ENCODE measurements around the gene FOXR1. TPM values are rescaled to one million over a fixed set of nuclear protein-coding genes. Genes with fewer than 3 reads are reported as not detected.

The FOXR1 gene
- total RNA-seq, 1 experiment from 2014 or later, result not detected

DNA sequence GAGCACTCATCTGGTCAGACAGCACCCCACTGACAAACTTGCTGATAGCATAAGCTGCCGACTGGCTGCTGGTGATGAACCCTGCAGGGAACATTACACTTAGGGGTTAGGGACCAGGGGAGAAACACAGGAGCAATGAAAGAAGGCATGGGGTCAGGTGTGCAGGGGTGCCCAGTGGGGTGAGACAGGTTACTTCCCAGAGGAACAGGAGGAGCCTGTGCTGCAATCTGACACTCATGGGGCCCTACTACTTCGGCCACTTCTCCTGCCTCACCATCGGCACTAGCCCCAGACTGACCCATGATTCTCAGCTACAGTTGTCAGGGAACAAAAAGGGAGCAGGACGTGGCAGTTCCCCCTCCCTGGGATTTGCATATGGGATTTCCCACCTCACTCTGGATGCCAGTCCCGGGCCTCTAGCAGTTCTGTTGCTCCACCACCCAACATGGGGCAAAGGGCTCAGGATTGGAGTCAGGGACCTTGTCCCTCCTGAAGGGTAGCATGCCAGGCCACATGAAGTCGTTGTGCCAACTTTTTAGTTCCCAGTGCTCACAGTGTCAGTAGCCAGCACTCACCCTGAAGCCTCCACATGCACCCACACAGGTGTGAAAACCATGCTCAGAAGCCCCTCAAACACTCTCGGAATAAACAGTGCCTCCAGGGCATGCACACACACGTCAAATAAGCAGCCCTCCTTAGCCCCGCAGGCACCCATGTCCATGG lies 56.9 kb downstream of the FOXR1 start (continued):
- TF ChIP-seq, protein P1, sequence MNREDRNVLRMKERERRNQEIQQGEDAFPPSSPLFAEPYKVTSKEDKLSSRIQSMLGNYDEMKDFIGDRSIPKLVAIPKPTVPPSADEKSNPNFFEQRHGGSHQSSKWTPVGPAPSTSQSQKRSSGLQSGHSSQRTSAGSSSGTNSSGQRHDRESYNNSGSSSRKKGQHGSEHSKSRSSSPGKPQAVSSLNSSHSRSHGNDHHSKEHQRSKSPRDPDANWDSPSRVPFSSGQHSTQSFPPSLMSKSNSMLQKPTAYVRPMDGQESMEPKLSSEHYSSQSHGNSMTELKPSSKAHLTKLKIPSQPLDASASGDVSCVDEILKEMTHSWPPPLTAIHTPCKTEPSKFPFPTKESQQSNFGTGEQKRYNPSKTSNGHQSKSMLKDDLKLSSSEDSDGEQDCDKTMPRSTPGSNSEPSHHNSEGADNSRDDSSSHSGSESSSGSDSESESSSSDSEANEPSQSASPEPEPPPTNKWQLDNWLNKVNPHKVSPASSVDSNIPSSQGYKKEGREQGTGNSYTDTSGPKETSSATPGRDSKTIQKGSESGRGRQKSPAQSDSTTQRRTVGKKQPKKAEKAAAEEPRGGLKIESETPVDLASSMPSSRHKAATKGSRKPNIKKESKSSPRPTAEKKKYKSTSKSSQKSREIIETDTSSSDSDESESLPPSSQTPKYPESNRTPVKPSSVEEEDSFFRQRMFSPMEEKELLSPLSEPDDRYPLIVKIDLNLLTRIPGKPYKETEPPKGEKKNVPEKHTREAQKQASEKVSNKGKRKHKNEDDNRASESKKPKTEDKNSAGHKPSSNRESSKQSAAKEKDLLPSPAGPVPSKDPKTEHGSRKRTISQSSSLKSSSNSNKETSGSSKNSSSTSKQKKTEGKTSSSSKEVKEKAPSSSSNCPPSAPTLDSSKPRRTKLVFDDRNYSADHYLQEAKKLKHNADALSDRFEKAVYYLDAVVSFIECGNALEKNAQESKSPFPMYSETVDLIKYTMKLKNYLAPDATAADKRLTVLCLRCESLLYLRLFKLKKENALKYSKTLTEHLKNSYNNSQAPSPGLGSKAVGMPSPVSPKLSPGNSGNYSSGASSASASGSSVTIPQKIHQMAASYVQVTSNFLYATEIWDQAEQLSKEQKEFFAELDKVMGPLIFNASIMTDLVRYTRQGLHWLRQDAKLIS (CRISPR knock-in tag; IDR thresholded peaks at IDR 0.05; ENCODE audit: borderline replicate concordance), result no peak
- TF ChIP-seq KAT7 (CRISPR knock-in tag; IDR thresholded peaks at IDR 0.05; ENCODE audit: borderline replicate concordance) (no peak), ETV6 (CRISPR knock-in tag; IDR thresholded peaks at IDR 0.05) (no peak)
- TF ChIP-seq, protein P2, sequence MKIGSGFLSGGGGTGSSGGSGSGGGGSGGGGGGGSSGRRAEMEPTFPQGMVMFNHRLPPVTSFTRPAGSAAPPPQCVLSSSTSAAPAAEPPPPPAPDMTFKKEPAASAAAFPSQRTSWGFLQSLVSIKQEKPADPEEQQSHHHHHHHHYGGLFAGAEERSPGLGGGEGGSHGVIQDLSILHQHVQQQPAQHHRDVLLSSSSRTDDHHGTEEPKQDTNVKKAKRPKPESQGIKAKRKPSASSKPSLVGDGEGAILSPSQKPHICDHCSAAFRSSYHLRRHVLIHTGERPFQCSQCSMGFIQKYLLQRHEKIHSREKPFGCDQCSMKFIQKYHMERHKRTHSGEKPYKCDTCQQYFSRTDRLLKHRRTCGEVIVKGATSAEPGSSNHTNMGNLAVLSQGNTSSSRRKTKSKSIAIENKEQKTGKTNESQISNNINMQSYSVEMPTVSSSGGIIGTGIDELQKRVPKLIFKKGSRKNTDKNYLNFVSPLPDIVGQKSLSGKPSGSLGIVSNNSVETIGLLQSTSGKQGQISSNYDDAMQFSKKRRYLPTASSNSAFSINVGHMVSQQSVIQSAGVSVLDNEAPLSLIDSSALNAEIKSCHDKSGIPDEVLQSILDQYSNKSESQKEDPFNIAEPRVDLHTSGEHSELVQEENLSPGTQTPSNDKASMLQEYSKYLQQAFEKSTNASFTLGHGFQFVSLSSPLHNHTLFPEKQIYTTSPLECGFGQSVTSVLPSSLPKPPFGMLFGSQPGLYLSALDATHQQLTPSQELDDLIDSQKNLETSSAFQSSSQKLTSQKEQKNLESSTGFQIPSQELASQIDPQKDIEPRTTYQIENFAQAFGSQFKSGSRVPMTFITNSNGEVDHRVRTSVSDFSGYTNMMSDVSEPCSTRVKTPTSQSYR (CRISPR knock-in tag; IDR thresholded peaks at IDR 0.05), result no peak
- TF ChIP-seq, protein P3, sequence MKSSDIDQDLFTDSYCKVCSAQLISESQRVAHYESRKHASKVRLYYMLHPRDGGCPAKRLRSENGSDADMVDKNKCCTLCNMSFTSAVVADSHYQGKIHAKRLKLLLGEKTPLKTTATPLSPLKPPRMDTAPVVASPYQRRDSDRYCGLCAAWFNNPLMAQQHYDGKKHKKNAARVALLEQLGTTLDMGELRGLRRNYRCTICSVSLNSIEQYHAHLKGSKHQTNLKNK (CRISPR knock-in tag; IDR thresholded peaks at IDR 0.05), result no peak
- TF ChIP-seq, protein P4, sequence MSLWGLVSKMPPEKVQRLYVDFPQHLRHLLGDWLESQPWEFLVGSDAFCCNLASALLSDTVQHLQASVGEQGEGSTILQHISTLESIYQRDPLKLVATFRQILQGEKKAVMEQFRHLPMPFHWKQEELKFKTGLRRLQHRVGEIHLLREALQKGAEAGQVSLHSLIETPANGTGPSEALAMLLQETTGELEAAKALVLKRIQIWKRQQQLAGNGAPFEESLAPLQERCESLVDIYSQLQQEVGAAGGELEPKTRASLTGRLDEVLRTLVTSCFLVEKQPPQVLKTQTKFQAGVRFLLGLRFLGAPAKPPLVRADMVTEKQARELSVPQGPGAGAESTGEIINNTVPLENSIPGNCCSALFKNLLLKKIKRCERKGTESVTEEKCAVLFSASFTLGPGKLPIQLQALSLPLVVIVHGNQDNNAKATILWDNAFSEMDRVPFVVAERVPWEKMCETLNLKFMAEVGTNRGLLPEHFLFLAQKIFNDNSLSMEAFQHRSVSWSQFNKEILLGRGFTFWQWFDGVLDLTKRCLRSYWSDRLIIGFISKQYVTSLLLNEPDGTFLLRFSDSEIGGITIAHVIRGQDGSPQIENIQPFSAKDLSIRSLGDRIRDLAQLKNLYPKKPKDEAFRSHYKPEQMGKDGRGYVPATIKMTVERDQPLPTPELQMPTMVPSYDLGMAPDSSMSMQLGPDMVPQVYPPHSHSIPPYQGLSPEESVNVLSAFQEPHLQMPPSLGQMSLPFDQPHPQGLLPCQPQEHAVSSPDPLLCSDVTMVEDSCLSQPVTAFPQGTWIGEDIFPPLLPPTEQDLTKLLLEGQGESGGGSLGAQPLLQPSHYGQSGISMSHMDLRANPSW (CRISPR knock-in tag; conservative IDR thresholded peaks at IDR 0.05; ENCODE audit: low read depth), result no peak

DNA sequence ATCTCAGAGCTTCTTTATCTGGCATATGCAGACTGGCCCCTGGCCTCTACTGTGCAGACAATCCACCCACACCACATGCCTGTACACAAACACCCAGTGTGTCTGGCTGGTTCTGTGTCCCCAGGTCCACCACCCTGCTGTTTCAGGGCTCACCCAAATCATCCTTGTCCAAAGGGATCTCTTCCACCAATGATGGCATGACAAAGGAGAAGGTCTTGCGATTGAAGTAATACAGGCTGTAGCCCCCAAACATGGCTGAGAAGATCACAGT lies 57.4 kb downstream of the FOXR1 start:
- DNase-seq (ENCODE audit: low spot score) (no peak), ATAC-seq (no peak)
- ChIA-PET POLR2A (interaction anchor here (1.5 to 1.9 kb wide), 2 partner anchors 9 to 11 kb away, joined by 4 to 5 read pairs; partner anchors contain the start of genes RPS25 and TRAPPC4), CTCF (no interaction called here)
- Mint-ChIP-seq H3K4me1 (peaks cover 19% of the 10 kb centered on the region), H3K27ac (peak overlapping the region; percentile 78), H3K36me3 (peaks cover 33% of the 10 kb centered on the region), H3K9me3 (no peaks in the 10 kb centered on the region), H3K4me3 (peak overlapping the region; percentile 76), H3K27me3 (ENCODE audit: low read depth) (no peaks in the 10 kb centered on the region)
- TF ChIP-seq, protein P5, sequence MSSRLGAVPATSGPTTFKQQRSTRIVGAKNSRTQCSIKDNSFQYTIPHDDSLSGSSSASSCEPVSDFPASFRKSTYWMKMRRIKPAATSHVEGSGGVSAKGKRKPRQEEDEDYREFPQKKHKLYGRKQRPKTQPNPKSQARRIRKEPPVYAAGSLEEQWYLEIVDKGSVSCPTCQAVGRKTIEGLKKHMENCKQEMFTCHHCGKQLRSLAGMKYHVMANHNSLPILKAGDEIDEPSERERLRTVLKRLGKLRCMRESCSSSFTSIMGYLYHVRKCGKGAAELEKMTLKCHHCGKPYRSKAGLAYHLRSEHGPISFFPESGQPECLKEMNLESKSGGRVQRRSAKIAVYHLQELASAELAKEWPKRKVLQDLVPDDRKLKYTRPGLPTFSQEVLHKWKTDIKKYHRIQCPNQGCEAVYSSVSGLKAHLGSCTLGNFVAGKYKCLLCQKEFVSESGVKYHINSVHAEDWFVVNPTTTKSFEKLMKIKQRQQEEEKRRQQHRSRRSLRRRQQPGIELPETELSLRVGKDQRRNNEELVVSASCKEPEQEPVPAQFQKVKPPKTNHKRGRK (CRISPR knock-in tag; IDR thresholded peaks at IDR 0.05; ENCODE audit: borderline replicate concordance), result no peak
- TF ChIP-seq NR2C2 (CRISPR knock-in tag; IDR thresholded peaks at IDR 0.05), result no peak
- TF ChIP-seq, protein P6, sequence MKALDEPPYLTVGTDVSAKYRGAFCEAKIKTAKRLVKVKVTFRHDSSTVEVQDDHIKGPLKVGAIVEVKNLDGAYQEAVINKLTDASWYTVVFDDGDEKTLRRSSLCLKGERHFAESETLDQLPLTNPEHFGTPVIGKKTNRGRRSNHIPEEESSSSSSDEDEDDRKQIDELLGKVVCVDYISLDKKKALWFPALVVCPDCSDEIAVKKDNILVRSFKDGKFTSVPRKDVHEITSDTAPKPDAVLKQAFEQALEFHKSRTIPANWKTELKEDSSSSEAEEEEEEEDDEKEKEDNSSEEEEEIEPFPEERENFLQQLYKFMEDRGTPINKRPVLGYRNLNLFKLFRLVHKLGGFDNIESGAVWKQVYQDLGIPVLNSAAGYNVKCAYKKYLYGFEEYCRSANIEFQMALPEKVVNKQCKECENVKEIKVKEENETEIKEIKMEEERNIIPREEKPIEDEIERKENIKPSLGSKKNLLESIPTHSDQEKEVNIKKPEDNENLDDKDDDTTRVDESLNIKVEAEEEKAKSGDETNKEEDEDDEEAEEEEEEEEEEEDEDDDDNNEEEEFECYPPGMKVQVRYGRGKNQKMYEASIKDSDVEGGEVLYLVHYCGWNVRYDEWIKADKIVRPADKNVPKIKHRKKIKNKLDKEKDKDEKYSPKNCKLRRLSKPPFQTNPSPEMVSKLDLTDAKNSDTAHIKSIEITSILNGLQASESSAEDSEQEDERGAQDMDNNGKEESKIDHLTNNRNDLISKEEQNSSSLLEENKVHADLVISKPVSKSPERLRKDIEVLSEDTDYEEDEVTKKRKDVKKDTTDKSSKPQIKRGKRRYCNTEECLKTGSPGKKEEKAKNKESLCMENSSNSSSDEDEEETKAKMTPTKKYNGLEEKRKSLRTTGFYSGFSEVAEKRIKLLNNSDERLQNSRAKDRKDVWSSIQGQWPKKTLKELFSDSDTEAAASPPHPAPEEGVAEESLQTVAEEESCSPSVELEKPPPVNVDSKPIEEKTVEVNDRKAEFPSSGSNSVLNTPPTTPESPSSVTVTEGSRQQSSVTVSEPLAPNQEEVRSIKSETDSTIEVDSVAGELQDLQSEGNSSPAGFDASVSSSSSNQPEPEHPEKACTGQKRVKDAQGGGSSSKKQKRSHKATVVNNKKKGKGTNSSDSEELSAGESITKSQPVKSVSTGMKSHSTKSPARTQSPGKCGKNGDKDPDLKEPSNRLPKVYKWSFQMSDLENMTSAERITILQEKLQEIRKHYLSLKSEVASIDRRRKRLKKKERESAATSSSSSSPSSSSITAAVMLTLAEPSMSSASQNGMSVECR (CRISPR knock-in tag; IDR thresholded peaks at IDR 0.05; ENCODE audit: borderline replicate concordance), result no peak
- TF ChIP-seq TCF7 (CRISPR knock-in tag; IDR thresholded peaks at IDR 0.05; ENCODE audit: low read depth), result no peak
- TF ChIP-seq ZNF671 (CRISPR knock-in tag; IDR thresholded peaks at IDR 0.05), result no peak
- TF ChIP-seq, protein P7, sequence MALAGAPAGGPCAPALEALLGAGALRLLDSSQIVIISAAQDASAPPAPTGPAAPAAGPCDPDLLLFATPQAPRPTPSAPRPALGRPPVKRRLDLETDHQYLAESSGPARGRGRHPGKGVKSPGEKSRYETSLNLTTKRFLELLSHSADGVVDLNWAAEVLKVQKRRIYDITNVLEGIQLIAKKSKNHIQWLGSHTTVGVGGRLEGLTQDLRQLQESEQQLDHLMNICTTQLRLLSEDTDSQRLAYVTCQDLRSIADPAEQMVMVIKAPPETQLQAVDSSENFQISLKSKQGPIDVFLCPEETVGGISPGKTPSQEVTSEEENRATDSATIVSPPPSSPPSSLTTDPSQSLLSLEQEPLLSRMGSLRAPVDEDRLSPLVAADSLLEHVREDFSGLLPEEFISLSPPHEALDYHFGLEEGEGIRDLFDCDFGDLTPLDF (CRISPR knock-in tag; IDR thresholded peaks at IDR 0.05), result no peak
- TF ChIP-seq ZNF232 (CRISPR knock-in tag; IDR thresholded peaks at IDR 0.05), result no peak
- no peak for TF ChIP-seq RORB (CRISPR knock-in tag; IDR thresholded peaks at IDR 0.05)
- TF ChIP-seq PRRX2 (CRISPR knock-in tag; IDR thresholded peaks at IDR 0.05), result no peak
- no peak for TF ChIP-seq TP53 (CRISPR knock-in tag; IDR thresholded peaks at IDR 0.05)
- TF ChIP-seq, protein P8, sequence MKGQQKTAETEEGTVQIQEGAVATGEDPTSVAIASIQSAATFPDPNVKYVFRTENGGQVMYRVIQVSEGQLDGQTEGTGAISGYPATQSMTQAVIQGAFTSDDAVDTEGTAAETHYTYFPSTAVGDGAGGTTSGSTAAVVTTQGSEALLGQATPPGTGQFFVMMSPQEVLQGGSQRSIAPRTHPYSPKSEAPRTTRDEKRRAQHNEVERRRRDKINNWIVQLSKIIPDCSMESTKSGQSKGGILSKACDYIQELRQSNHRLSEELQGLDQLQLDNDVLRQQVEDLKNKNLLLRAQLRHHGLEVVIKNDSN (CRISPR knock-in tag; IDR thresholded peaks at IDR 0.05), result no peak

Measured in WTC11 (cell line).